Caco-2 (cell line): ENCODE measurements around the gene TMEM18. TPM values are rescaled to one million over a fixed set of nuclear protein-coding genes. Genes with fewer than 3 reads are reported as not detected.

Experiments
- BruUV-seq: library from RNA; stranded (reverse); fragments of 400-500 nt; replicated peaks from 2 replicates; lab custom pipeline; 2021; lab: Mats Ljungman, UMichigan
- CTCF ChIA-PET: fragments of 300-600 bp; sonication (Branson Sonifier 250); formaldehyde crosslinking; loops from one replicate; lab custom pipeline; 2022; ENCODE audit warnings: antibody characterized with exemption; lab: Charles Lee
- POLR2A ChIA-PET: fragments of 300-600 bp; sonication (Branson Sonifier 250); formaldehyde crosslinking; loops from one replicate; lab custom pipeline; 2022; ENCODE audit warnings: antibody characterized with exemption; lab: Charles Lee
- DNase-seq, 2 experiments: peaks; one replicate each; pipeline versions ENCODE4 v3.0.0 to v3.0.0-alpha.2; 2020 to 2022
- H3K27me3 ChIP-seq: replicated peaks from 2 replicates; pipeline ENCODE4 v1.6.0; 2011; ENCODE audit warnings: low read length; ENCODE audit not compliant: control insufficient read depth, insufficient read depth
- H3K36me3 ChIP-seq: 2 replicates; pipeline ENCODE4 v1.5.1; 2011; ENCODE audit warnings: low read length; ENCODE audit not compliant: control insufficient read depth, insufficient read depth
- H3K4me1 ChIP-seq: fragments of 250-450 bp; sonication (Bioruptor Pico); 2 replicates; pipeline ENCODE4 v1.5.1; 2020; ENCODE audit warnings: mild to moderate bottlenecking
- H3K4me3 ChIP-seq: 2 replicates; pipeline ENCODE4 v1.5.1; 2011; ENCODE audit warnings: low read depth, mild to moderate bottlenecking, control low read depth, low read length
- H3K9me3 ChIP-seq: fragments of 250-450 bp; sonication (Bioruptor Pico); 2 replicates; pipeline ENCODE4 v1.5.1; 2020; ENCODE audit warnings: mild to moderate bottlenecking, moderate library complexity
- H3K27ac Mint-ChIP-seq: one replicate; pipeline ENCODE4 v1.8.0; 2022; ENCODE audit warnings: mixed read lengths; ENCODE audit not compliant: unreplicated experiment
- H3K27me3 Mint-ChIP-seq: one replicate; pipeline ENCODE4 v1.8.0; 2022; ENCODE audit warnings: mixed read lengths; ENCODE audit not compliant: insufficient read depth, unreplicated experiment
- H3K36me3 Mint-ChIP-seq: one replicate; pipeline ENCODE4 v1.8.0; 2022; ENCODE audit warnings: mild to moderate bottlenecking, mixed read lengths; ENCODE audit not compliant: insufficient read depth, unreplicated experiment
- H3K4me1 Mint-ChIP-seq: one replicate; pipeline ENCODE4 v1.8.0; 2022; ENCODE audit warnings: low read depth, mixed read lengths; ENCODE audit not compliant: unreplicated experiment
- H3K4me3 Mint-ChIP-seq: one replicate; pipeline ENCODE4 v1.8.0; 2022; ENCODE audit warnings: mild to moderate bottlenecking, moderate library complexity, mixed read lengths; ENCODE audit not compliant: unreplicated experiment
- H3K9me3 Mint-ChIP-seq: one replicate; pipeline ENCODE4 v1.8.0; 2022; ENCODE audit warnings: mixed read lengths; ENCODE audit not compliant: unreplicated experiment
- CTCF ChIP-seq, 2 experiments: fragments of 200-600 bp in 1 of 2; IDR thresholded peaks; 1 replicate in 1 of 2; 2 replicates in 1 of 2; pipeline versions ENCODE4 v1.5.1 to v1.8.0; 2011 to 2022; ENCODE audit warnings: antibody characterized with exemption in 1 of 2, control low read depth in 1 of 2, inconsistent platforms in 1 of 2, low read depth in 1 of 2, low read length in 1 of 2, mild to moderate bottlenecking in 1 of 2, moderate library complexity in 1 of 2; ENCODE audit not compliant: insufficient read depth in 1 of 2, severe bottlenecking in 1 of 2, unreplicated experiment in 1 of 2
- intact Hi-C: fragments of 100-400 bp; cut with micrococcal nuclease; formaldehyde crosslinking; loops from one replicate; pipeline ENCODE4 v1.10.0; 2022; ENCODE audit not compliant: unreplicated experiment
- total RNA-seq: library from RNA; stranded (reverse); gene quantifications from 2 replicates; pipeline ENCODE4 v1.2.3, GENCODE V29; 2022

The TMEM18 gene
- total RNA-seq, 1 experiment from 2014 or later: 22.9 TPM

DNA sequence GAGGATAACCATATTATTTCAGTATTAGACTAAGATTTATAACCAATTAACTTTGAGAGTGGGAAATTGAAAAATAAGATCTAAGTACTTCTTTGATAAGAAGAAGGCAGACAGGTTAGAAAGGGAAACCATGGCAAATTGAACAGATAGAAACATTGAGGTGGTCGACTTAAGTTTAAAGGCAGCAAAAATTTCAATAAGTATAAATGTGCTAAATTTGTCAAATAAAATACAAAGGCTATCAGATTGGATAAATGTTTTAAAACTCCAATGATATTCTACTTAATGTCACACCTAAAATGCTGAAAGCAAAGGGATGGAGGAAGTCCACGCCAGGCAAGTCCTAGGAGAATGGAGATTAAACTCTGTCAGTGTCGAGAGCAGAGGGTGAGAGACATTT lies 59.2 kb downstream of the TMEM18 start:
- H3K4me3 ChIP-seq: no peak overlapping the region
- intact Hi-C loops: no loop called here
- no peak for DNase-seq
- H3K36me3 Mint-ChIP-seq: no peaks in the 10 kb centered on the region
- no peaks in the 10 kb centered on the region for H3K4me1 ChIP-seq
- H3K27ac Mint-ChIP-seq: no peak overlapping the region
- H3K9me3 ChIP-seq: peaks cover 8% of the 10 kb centered on the region
- ChIA-PET POLR2A (no interaction called here), CTCF (no interaction called here)
- no TSS peak for BruUV-seq
- H3K36me3 ChIP-seq: no peaks in the 10 kb centered on the region
- H3K27me3 Mint-ChIP-seq: peaks cover 3% of the 10 kb centered on the region
- no peaks in the 10 kb centered on the region for H3K27me3 ChIP-seq
- TF ChIP-seq CTCF (IDR thresholded peaks at IDR 0.05; ENCODE audit: insufficient read depth in 1 of 2, low read depth in 1 of 2, low read length in 1 of 2, severe bottlenecking in 1 of 2, unreplicated experiment in 1 of 2): no peak
- H3K4me1 Mint-ChIP-seq: no peaks in the 10 kb centered on the region
- no peak overlapping the region for H3K4me3 Mint-ChIP-seq
- H3K9me3 Mint-ChIP-seq: peaks cover 21% of the 10 kb centered on the region
